Panc1 (cell line): ENCODE results near the gene KRTAP5-2. TPM values are rescaled to one million over a fixed set of nuclear protein-coding genes. Genes with fewer than 3 reads are reported as not detected.

Experiments
- ATAC-seq: fragments of 200-7000 bp; cut with Tn5 transposase; 2 replicates; pipeline ENCODE4 v1.9.1; 2020; ENCODE audit warnings: mild to moderate bottlenecking, moderate library complexity
- BruUV-seq: library from RNA; stranded (reverse); fragments of 400-500 nt; replicated peaks from 2 replicates; lab custom pipeline; 2021; lab: Mats Ljungman, UMichigan
- CTCF ChIA-PET: fragments of 300-600 bp; sonication (Branson Sonifier 250); formaldehyde crosslinking; loops from one replicate; lab custom pipeline; 2022; ENCODE audit warnings: antibody characterized with exemption; lab: Charles Lee
- POLR2A ChIA-PET: fragments of 300-600 bp; sonication (Branson Sonifier 250); formaldehyde crosslinking; loops from one replicate; lab custom pipeline; 2022; ENCODE audit warnings: antibody characterized with exemption; lab: Charles Lee
- DNase-seq: peaks from one replicate; pipeline ENCODE4 v3.0.0-alpha.2; 2010; ENCODE audit warnings: low read depth, low spot score
- H3K27ac ChIP-seq: 2 replicates; pipeline ENCODE4 v1.5.1; 2011; ENCODE audit warnings: mild to moderate bottlenecking, low read length, inconsistent platforms
- H3K27me3 ChIP-seq: fragments of 200-500 bp; sonication (Bioruptor generic); 2 replicates; pipeline ENCODE4 v1.6.0; 2014; ENCODE audit warnings: low read length, inconsistent platforms; ENCODE audit not compliant: control insufficient read depth, insufficient read depth
- H3K36me3 ChIP-seq: fragments of 200-500 bp; sonication (Bioruptor generic); 2 replicates; pipeline ENCODE4 v1.5.1; 2014; ENCODE audit warnings: inconsistent platforms, mild to moderate bottlenecking, low read length, moderate library complexity; ENCODE audit not compliant: control insufficient read depth, insufficient read depth
- H3K4me1 ChIP-seq: 2 replicates; pipeline ENCODE4 v1.5.1; 2011; ENCODE audit warnings: inconsistent platforms, mild to moderate bottlenecking, low read length, moderate library complexity; ENCODE audit not compliant: control insufficient read depth, insufficient read depth
- H3K4me3 ChIP-seq, 2 experiments: 2 replicates each; pipeline ENCODE4 v1.5.1; 2011 to 2012; ENCODE audit warnings: low read depth in 2 of 2, low read length in 2 of 2, mild to moderate bottlenecking in 2 of 2, inconsistent platforms in 1 of 2, moderate library complexity in 1 of 2
- H3K9me3 ChIP-seq: fragments of 200-500 bp; sonication (Bioruptor generic); 2 replicates; pipeline ENCODE4 v1.5.1; 2014; ENCODE audit warnings: low read depth, mild to moderate bottlenecking, inconsistent platforms, low read length, moderate library complexity; ENCODE audit not compliant: control insufficient read depth, insufficient read depth
- POLR2AphosphoS5 ChIP-seq: IDR thresholded peaks from 2 replicates; pipeline ENCODE4 v1.6.1; 2012; ENCODE audit warnings: mild to moderate bottlenecking, low read depth, low read length, moderate library complexity
- SIN3A ChIP-seq: IDR thresholded peaks from 2 replicates; pipeline ENCODE4 v1.6.1; 2012; ENCODE audit warnings: low read depth, mild to moderate bottlenecking, low read length, moderate library complexity, borderline replicate concordance; ENCODE audit not compliant: insufficient read depth
- TCF7L2 ChIP-seq: IDR thresholded peaks from 2 replicates; pipeline ENCODE4 v1.6.1; 2011; ENCODE audit warnings: mild to moderate bottlenecking, low read depth, low read length, inconsistent platforms
- in situ Hi-C: cut with HindIII; loops from 2 replicates; pipeline ENCODE4 v1.10.0; 2016; ENCODE audit warnings: low sequenced_read_pairs, low pct_unique_long_range_greater_than_20kb
- intact Hi-C: fragments of 100-400 bp; cut with micrococcal nuclease; formaldehyde crosslinking; loops from one replicate; pipeline ENCODE4 v1.10.0; 2022; ENCODE audit not compliant: unreplicated experiment
- total RNA-seq: library from RNA; stranded (reverse); gene quantifications from one replicate; pipeline ENCODE4 v1.2.1, GENCODE V29; 2021; ENCODE audit not compliant: unreplicated experiment
- TF ChIP-seq, protein P1 (sequence below), 2 experiments: IDR thresholded peaks; 2 replicates each; pipeline ENCODE4 v1.6.1; 2011 to 2012; ENCODE audit warnings: low read depth in 2 of 2, control low read depth in 1 of 2, low read length in 1 of 2, mild to moderate bottlenecking in 1 of 2, moderate library complexity in 1 of 2; ENCODE audit not compliant: insufficient read depth in 1 of 2
- TF ChIP-seq, protein P2 (sequence below): fragments of 450-650 bp; IDR thresholded peaks from 2 replicates; pipeline ENCODE4 v1.5.1; 2017; ENCODE audit warnings: mild to moderate bottlenecking

KRTAP5-2 gene
- total RNA-seq, 1 experiment from 2014 or later, result not detected

DNA sequence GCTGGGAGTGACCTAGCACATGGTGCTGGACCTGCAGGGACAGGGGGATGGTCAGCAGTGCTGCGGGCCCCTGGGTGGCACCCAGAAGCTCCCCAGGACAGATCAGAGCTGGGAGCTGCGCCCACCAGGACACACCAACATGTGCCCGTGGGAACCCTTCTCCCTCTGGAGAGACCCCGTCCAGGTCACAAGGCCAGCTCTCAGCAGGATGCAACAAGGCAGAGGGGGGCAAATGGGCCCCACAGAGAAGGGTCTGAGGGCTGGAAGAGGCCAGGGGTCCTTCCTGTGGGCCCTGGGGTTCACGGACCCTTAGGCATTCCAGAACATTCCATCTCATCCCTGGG, 32.2 kb downstream of the KRTAP5-2 start:
- TF ChIP-seq, protein P1, sequence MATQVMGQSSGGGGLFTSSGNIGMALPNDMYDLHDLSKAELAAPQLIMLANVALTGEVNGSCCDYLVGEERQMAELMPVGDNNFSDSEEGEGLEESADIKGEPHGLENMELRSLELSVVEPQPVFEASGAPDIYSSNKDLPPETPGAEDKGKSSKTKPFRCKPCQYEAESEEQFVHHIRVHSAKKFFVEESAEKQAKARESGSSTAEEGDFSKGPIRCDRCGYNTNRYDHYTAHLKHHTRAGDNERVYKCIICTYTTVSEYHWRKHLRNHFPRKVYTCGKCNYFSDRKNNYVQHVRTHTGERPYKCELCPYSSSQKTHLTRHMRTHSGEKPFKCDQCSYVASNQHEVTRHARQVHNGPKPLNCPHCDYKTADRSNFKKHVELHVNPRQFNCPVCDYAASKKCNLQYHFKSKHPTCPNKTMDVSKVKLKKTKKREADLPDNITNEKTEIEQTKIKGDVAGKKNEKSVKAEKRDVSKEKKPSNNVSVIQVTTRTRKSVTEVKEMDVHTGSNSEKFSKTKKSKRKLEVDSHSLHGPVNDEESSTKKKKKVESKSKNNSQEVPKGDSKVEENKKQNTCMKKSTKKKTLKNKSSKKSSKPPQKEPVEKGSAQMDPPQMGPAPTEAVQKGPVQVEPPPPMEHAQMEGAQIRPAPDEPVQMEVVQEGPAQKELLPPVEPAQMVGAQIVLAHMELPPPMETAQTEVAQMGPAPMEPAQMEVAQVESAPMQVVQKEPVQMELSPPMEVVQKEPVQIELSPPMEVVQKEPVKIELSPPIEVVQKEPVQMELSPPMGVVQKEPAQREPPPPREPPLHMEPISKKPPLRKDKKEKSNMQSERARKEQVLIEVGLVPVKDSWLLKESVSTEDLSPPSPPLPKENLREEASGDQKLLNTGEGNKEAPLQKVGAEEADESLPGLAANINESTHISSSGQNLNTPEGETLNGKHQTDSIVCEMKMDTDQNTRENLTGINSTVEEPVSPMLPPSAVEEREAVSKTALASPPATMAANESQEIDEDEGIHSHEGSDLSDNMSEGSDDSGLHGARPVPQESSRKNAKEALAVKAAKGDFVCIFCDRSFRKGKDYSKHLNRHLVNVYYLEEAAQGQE (IDR thresholded peaks at IDR 0.05; ENCODE audit: insufficient read depth in 1 of 2, low read depth in 2 of 2, low read length in 1 of 2), result no peak
- TF ChIP-seq TCF7L2, result no peak
- no peak for TF ChIP-seq SIN3A
- TF ChIP-seq, protein P2, sequence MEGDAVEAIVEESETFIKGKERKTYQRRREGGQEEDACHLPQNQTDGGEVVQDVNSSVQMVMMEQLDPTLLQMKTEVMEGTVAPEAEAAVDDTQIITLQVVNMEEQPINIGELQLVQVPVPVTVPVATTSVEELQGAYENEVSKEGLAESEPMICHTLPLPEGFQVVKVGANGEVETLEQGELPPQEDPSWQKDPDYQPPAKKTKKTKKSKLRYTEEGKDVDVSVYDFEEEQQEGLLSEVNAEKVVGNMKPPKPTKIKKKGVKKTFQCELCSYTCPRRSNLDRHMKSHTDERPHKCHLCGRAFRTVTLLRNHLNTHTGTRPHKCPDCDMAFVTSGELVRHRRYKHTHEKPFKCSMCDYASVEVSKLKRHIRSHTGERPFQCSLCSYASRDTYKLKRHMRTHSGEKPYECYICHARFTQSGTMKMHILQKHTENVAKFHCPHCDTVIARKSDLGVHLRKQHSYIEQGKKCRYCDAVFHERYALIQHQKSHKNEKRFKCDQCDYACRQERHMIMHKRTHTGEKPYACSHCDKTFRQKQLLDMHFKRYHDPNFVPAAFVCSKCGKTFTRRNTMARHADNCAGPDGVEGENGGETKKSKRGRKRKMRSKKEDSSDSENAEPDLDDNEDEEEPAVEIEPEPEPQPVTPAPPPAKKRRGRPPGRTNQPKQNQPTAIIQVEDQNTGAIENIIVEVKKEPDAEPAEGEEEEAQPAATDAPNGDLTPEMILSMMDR, result no peak
- TF ChIP-seq POLR2AphosphoS5, result no peak
- no peak for ATAC-seq
- ChIA-PET POLR2A (interaction anchor here (0.5 kb wide), 1 partner anchor 40 kb away, joined by 4 read pairs; no protein-coding TSS in a partner anchor), CTCF (interaction anchor here (0.7 kb wide), 1 partner anchor 129 kb away, joined by 3 read pairs; no protein-coding TSS in a partner anchor)
- H3K27me3 ChIP-seq, result no peaks in the 10 kb centered on the region
- H3K36me3 ChIP-seq, result no peaks in the 10 kb centered on the region
- no TSS peak for BruUV-seq
- peaks cover 5% of the 10 kb centered on the region for H3K4me1 ChIP-seq
- no peak overlapping the region for H3K4me3 ChIP-seq
- intact Hi-C loops (no loop called here), in situ Hi-C loops (no loop called here)
- H3K27ac ChIP-seq, result no peak overlapping the region
- no peak for DNase-seq
- no peaks in the 10 kb centered on the region for H3K9me3 ChIP-seq

DNA sequence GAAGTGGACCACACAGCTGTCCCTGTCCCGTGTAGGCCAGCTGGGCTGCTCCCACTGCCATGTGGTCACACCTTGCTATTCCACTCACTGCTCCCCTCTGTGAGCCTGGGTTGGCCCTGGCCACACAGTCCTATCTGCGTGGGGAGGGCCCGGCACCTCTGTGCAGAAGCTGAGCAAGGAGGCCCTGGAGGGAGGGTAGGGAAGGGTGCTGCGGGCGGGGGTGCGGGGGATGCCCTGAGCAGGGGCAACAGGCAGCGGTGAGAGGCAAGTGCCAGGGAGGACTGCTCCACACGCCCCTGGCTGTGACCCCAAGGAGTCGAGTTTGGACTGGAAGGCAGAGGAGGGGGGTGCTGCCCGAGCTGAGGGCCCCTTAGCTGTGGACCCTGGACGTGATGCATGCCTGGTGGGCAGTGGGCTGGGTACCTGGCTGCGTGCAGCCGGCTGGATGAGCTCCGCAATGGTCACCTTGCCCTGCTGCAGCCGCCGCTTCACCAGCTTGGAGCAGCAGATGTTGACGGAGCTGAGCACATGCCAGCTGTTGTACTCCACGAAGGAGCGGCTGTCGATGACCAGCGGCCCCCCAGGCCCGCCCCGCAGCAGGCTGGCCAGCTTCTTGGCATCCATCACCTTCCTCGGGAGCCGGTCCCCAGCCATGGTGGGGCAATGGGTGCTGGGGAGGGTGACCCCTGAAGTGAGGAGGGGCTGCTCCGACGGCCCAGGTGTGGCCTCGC, 32.8 kb downstream of the KRTAP5-2 start:
- TF ChIP-seq TCF7L2, result no peak
- TF ChIP-seq POLR2AphosphoS5, result no peak
- no peak for TF ChIP-seq SIN3A
- TF ChIP-seq, protein P2, result no peak
- TF ChIP-seq, protein P1 (IDR thresholded peaks at IDR 0.05; ENCODE audit: insufficient read depth in 1 of 2, low read depth in 2 of 2, low read length in 1 of 2), result no peak
- no TSS peak for BruUV-seq
- no peak overlapping the region for H3K4me3 ChIP-seq
- in situ Hi-C loops, result no loop called here
- intact Hi-C loops, result no loop called here
- CTCF ChIA-PET, result interaction anchor here (0.7 kb wide), 1 partner anchor 130 kb away, joined by 3 read pairs; no protein-coding TSS in a partner anchor
- no peak for DNase-seq
- ATAC-seq, result no peak
- no peak overlapping the region for H3K27ac ChIP-seq
- no peaks in the 10 kb centered on the region for H3K36me3 ChIP-seq
- no peaks in the 10 kb centered on the region for H3K9me3 ChIP-seq
- peaks cover 2% of the 10 kb centered on the region for H3K4me1 ChIP-seq
- POLR2A ChIA-PET, result no interaction called here
- H3K27me3 ChIP-seq, result no peaks in the 10 kb centered on the region
